Measurements from ENCODE around the gene STS. TPM values are rescaled to one million over a fixed set of nuclear protein-coding genes. Genes with fewer than 3 reads are reported as not detected.

STS gene
- total RNA-seq, 3 donors from 2014 or later (not counting 1 experiment from before 2014, with no cell fraction given), result 2.4 to 4.6 (median 2.8) TPM

- Histone ChIP-seq H3K27ac (ENCODE audit: low read length) (no peak overlapping the region), H3K9me3 (ENCODE audit: control insufficient read depth, insufficient read depth, low read length) (no peaks in the 10 kb centered on the region), H3K4me1 (ENCODE audit: control insufficient read depth, insufficient read depth, low read length) (peaks cover 3% of the 10 kb centered on the region), H3K4me3 (ENCODE audit: low read length) (no peak overlapping the region), H3K36me3 (ENCODE audit: control insufficient read depth, insufficient read depth, low read length) (no peaks in the 10 kb centered on the region), H3K27me3 (ENCODE audit: control insufficient read depth, insufficient read depth, low read length) (no peaks in the 10 kb centered on the region)
- Mint-ChIP-seq H3K27me3 (ENCODE audit: low read depth in 2 of 2) (no peaks in the 10 kb centered on the region), H3K36me3 (peaks cover 11% of the 10 kb centered on the region), H3K27ac (no peak overlapping the region), H3K4me3 (no peak overlapping the region), H3K9me3 (no peaks in the 10 kb centered on the region), H3K4me1 (peaks cover 11 to 51% of the 10 kb centered on the region in 2 donors)
- ATAC-seq (no peak), DNase-seq (no peak)
- no peak for TF ChIP-seq CTCF (IDR thresholded peaks at IDR 0.05)
- intact Hi-C loops (cut with micrococcal nuclease), result no loop called here
- WGBS (ENCODE audit: insufficient coverage), result 50% methylated on average over 1 of the region's 2 CpGs
Measured at GRCh38 chrX:7120878-7121219, 26.7 kb upstream of the STS start.

- Mint-ChIP-seq H3K9me3 (no peaks in the 10 kb centered on the region), H3K4me1 (peaks cover 1 to 28% of the 10 kb centered on the region in 2 donors), H3K4me3 (no peak overlapping the region), H3K27me3 (ENCODE audit: low read depth in 2 of 2) (no peaks in the 10 kb centered on the region), H3K36me3 (peaks cover 11% of the 10 kb centered on the region), H3K27ac (no peak overlapping the region)
- H3K9me3 ChIP-seq (ENCODE audit: control insufficient read depth, insufficient read depth, low read length), result no peaks in the 10 kb centered on the region
- WGBS (ENCODE audit: insufficient coverage), result no CpG with 5 or more reads among the region's 2 CpGs
- no peaks in the 10 kb centered on the region for H3K4me1 ChIP-seq (ENCODE audit: control insufficient read depth, insufficient read depth, low read length)
- DNase-seq (no peak), ATAC-seq (no peak)
- H3K4me3 ChIP-seq (ENCODE audit: low read length), result no peak overlapping the region
- no peaks in the 10 kb centered on the region for H3K27me3 ChIP-seq (ENCODE audit: control insufficient read depth, insufficient read depth, low read length)
- H3K27ac ChIP-seq (ENCODE audit: low read length), result no peak overlapping the region
- no peaks in the 10 kb centered on the region for H3K36me3 ChIP-seq (ENCODE audit: control insufficient read depth, insufficient read depth, low read length)
- TF ChIP-seq CTCF (IDR thresholded peaks at IDR 0.05), result no peak
- intact Hi-C loops (cut with micrococcal nuclease), result no loop called here
Measured at GRCh38 chrX:7127056-7127455, 20.5 kb upstream of the STS start.

GRCh38 chrX:7131621-7132020, 15.9 kb upstream of the STS start:
- H3K36me3 ChIP-seq (ENCODE audit: control insufficient read depth, insufficient read depth, low read length), result no peaks in the 10 kb centered on the region
- peak overlapping the region in 1 of 2 donors; percentile 60 for H3K27ac Mint-ChIP-seq
- H3K4me3 Mint-ChIP-seq, result no peak overlapping the region
- peaks cover 14% of the 10 kb centered on the region for H3K4me1 ChIP-seq (ENCODE audit: control insufficient read depth, insufficient read depth, low read length)
- 92% methylated on average over 12 of the region's 13 CpGs for WGBS (ENCODE audit: insufficient coverage)
- ATAC-seq (no peak), DNase-seq (no peak)
- no peaks in the 10 kb centered on the region for H3K27me3 Mint-ChIP-seq (ENCODE audit: low read depth in 2 of 2)
- peaks cover 22 to 35% of the 10 kb centered on the region in 2 donors for H3K4me1 Mint-ChIP-seq
- intact Hi-C loops (cut with micrococcal nuclease), result loop anchor here (1.0 kb wide), 1 partner anchor 40 kb away; no protein-coding TSS in a partner anchor
- no peak for TF ChIP-seq CTCF (IDR thresholded peaks at IDR 0.05)
- no peak overlapping the region for H3K27ac ChIP-seq (ENCODE audit: low read length)
- H3K36me3 Mint-ChIP-seq, result no peaks in the 10 kb centered on the region
- no peaks in the 10 kb centered on the region for H3K9me3 Mint-ChIP-seq
- no peaks in the 10 kb centered on the region for H3K27me3 ChIP-seq (ENCODE audit: control insufficient read depth, insufficient read depth, low read length)
- no peaks in the 10 kb centered on the region for H3K9me3 ChIP-seq (ENCODE audit: control insufficient read depth, insufficient read depth, low read length)
- no peak overlapping the region for H3K4me3 ChIP-seq (ENCODE audit: low read length)

- peaks cover 22 to 35% of the 10 kb centered on the region in 2 donors for H3K4me1 Mint-ChIP-seq
- Histone ChIP-seq H3K4me3 (ENCODE audit: low read length) (no peak overlapping the region), H3K27me3 (ENCODE audit: control insufficient read depth, insufficient read depth, low read length) (no peaks in the 10 kb centered on the region), H3K4me1 (ENCODE audit: control insufficient read depth, insufficient read depth, low read length) (peaks cover 14% of the 10 kb centered on the region), H3K9me3 (ENCODE audit: control insufficient read depth, insufficient read depth, low read length) (no peaks in the 10 kb centered on the region), H3K36me3 (ENCODE audit: control insufficient read depth, insufficient read depth, low read length) (no peaks in the 10 kb centered on the region), H3K27ac (ENCODE audit: low read length) (no peak overlapping the region)
- no peak for TF ChIP-seq CTCF (IDR thresholded peaks at IDR 0.05)
- H3K9me3 Mint-ChIP-seq, result no peaks in the 10 kb centered on the region
- H3K36me3 Mint-ChIP-seq, result no peaks in the 10 kb centered on the region
- intact Hi-C loops (cut with micrococcal nuclease), result loop anchor here (1.0 kb wide), 1 partner anchor 39 kb away; no protein-coding TSS in a partner anchor
- H3K4me3 Mint-ChIP-seq, result no peak overlapping the region
- DNase-seq, result peak in 1 of 2 donors; percentile 45
- WGBS (ENCODE audit: insufficient coverage), result 83% methylated on average over 3 of the region's 3 CpGs
- no peaks in the 10 kb centered on the region for H3K27me3 Mint-ChIP-seq (ENCODE audit: low read depth in 2 of 2)
- H3K27ac Mint-ChIP-seq, result peak overlapping the region; percentile 60 to 79
- peak in 1 of 3 donors; percentile 64 for ATAC-seq
Measured at GRCh38 chrX:7132335-7133049, 15.0 kb upstream of the STS start.

Data from natural killer cell (primary cell).